Measurements from ENCODE around the gene BRIP1. TPM values are rescaled to one million over a fixed set of nuclear protein-coding genes. Genes with fewer than 3 reads are reported as not detected.

BRIP1 gene
- total RNA-seq, 1 donor from 2014 or later = 6.4 TPM

GRCh38 chr17:61877837-61878236 is 14.5 kb upstream of the BRIP1 start:
- Mint-ChIP-seq H3K4me3 (ENCODE audit: unreplicated experiment) (no peak overlapping the region), H3K27ac (ENCODE audit: unreplicated experiment) (no peak overlapping the region), H3K36me3 (ENCODE audit: low read depth, unreplicated experiment) (peaks cover under 1% of the 10 kb centered on the region), H3K4me1 (ENCODE audit: low read depth, unreplicated experiment) (no peaks in the 10 kb centered on the region), H3K9me3 (ENCODE audit: unreplicated experiment) (no peaks in the 10 kb centered on the region), H3K27me3 (ENCODE audit: low read depth, unreplicated experiment) (no peaks in the 10 kb centered on the region)
- no peaks in the 10 kb centered on the region for H4K20me1 ChIP-seq (ENCODE audit: insufficient read depth, low read length)
- FAIRE-seq (no peak), DNase-seq (ENCODE audit: low read depth) (no peak)
- H3K4me3 ChIP-seq (ENCODE audit: insufficient read depth, low read depth, low read length) = no peak overlapping the region
- TF ChIP-seq CTCF (IDR thresholded peaks at IDR 0.05; ENCODE audit: insufficient read depth, low read depth, low read length) (no peak), EZH2 (IDR thresholded peaks at IDR 0.05; ENCODE audit: insufficient read depth, low read length) (no peak)
- no peaks in the 10 kb centered on the region for H3K79me2 ChIP-seq (ENCODE audit: insufficient read depth, low read length)
- H3K36me3 ChIP-seq (ENCODE audit: insufficient read depth, low read length) = peaks cover 4% of the 10 kb centered on the region
- H3K9ac ChIP-seq (ENCODE audit: low read length) = no peak overlapping the region
- H3K4me2 ChIP-seq (ENCODE audit: low read length) = no peak overlapping the region
- H3K9me3 ChIP-seq (ENCODE audit: insufficient read depth, low read depth, low read length) = no peaks in the 10 kb centered on the region
- H3K4me1 ChIP-seq (ENCODE audit: insufficient read depth, low read length) = no peaks in the 10 kb centered on the region
- no peak overlapping the region for H2AFZ ChIP-seq (ENCODE audit: low read depth, low read length)
- H3K27ac ChIP-seq (ENCODE audit: low read depth, low read length) = no peak overlapping the region
- H3K27me3 ChIP-seq (ENCODE audit: insufficient read depth, low read length) = no peaks in the 10 kb centered on the region

GRCh38 chr17:61875804-61876203 is 12.5 kb upstream of the BRIP1 start:
- H3K27me3 ChIP-seq (ENCODE audit: insufficient read depth, low read length) = no peaks in the 10 kb centered on the region
- TF ChIP-seq CTCF (IDR thresholded peaks at IDR 0.05; ENCODE audit: insufficient read depth, low read depth, low read length) = no peak
- TF ChIP-seq EZH2 (IDR thresholded peaks at IDR 0.05; ENCODE audit: insufficient read depth, low read length) = no peak

GRCh38 chr17:61875285-61875684 is 12.0 kb upstream of the BRIP1 start:
- H3K27me3 Mint-ChIP-seq (ENCODE audit: low read depth, unreplicated experiment) = no peaks in the 10 kb centered on the region
- H3K36me3 ChIP-seq (ENCODE audit: insufficient read depth, low read length) = peaks cover 9% of the 10 kb centered on the region
- H3K27ac Mint-ChIP-seq (ENCODE audit: unreplicated experiment) = no peak overlapping the region

More at GRCh38 chr17:61875804-61876203, 12.5 kb upstream of the BRIP1 start:
- no peaks in the 10 kb centered on the region for H3K9me3 Mint-ChIP-seq (ENCODE audit: unreplicated experiment)
- Histone ChIP-seq H3K27ac (ENCODE audit: low read depth, low read length) (no peak overlapping the region), H3K79me2 (ENCODE audit: insufficient read depth, low read length) (no peaks in the 10 kb centered on the region), H3K4me3 (ENCODE audit: insufficient read depth, low read depth, low read length) (no peak overlapping the region), H3K4me1 (ENCODE audit: insufficient read depth, low read length) (no peaks in the 10 kb centered on the region), H3K4me2 (ENCODE audit: low read length) (no peak overlapping the region), H3K36me3 (ENCODE audit: insufficient read depth, low read length) (peaks cover 9% of the 10 kb centered on the region), H4K20me1 (ENCODE audit: insufficient read depth, low read length) (no peaks in the 10 kb centered on the region), H3K9me3 (ENCODE audit: insufficient read depth, low read depth, low read length) (no peaks in the 10 kb centered on the region), H2AFZ (ENCODE audit: low read depth, low read length) (no peak overlapping the region), H3K9ac (ENCODE audit: low read length) (no peak overlapping the region)
- no peaks in the 10 kb centered on the region for H3K36me3 Mint-ChIP-seq (ENCODE audit: low read depth, unreplicated experiment)
- DNase-seq (ENCODE audit: low read depth) (no peak), FAIRE-seq (no peak)
- H3K4me1 Mint-ChIP-seq (ENCODE audit: low read depth, unreplicated experiment) = no peaks in the 10 kb centered on the region
- no peaks in the 10 kb centered on the region for H3K27me3 Mint-ChIP-seq (ENCODE audit: low read depth, unreplicated experiment)
- no peak overlapping the region for H3K4me3 Mint-ChIP-seq (ENCODE audit: unreplicated experiment)
- H3K27ac Mint-ChIP-seq (ENCODE audit: unreplicated experiment) = no peak overlapping the region

More at GRCh38 chr17:61875285-61875684, 12.0 kb upstream of the BRIP1 start:
- FAIRE-seq = no peak
- Histone ChIP-seq H3K79me2 (ENCODE audit: insufficient read depth, low read length) (no peaks in the 10 kb centered on the region), H3K27me3 (ENCODE audit: insufficient read depth, low read length) (no peaks in the 10 kb centered on the region), H4K20me1 (ENCODE audit: insufficient read depth, low read length) (no peaks in the 10 kb centered on the region), H3K9me3 (ENCODE audit: insufficient read depth, low read depth, low read length) (no peaks in the 10 kb centered on the region), H3K4me3 (ENCODE audit: insufficient read depth, low read depth, low read length) (no peak overlapping the region), H2AFZ (ENCODE audit: low read depth, low read length) (no peak overlapping the region), H3K27ac (ENCODE audit: low read depth, low read length) (no peak overlapping the region), H3K4me1 (ENCODE audit: insufficient read depth, low read length) (no peaks in the 10 kb centered on the region), H3K4me2 (ENCODE audit: low read length) (no peak overlapping the region), H3K9ac (ENCODE audit: low read length) (no peak overlapping the region)
- Mint-ChIP-seq H3K9me3 (ENCODE audit: unreplicated experiment) (no peaks in the 10 kb centered on the region), H3K36me3 (ENCODE audit: low read depth, unreplicated experiment) (no peaks in the 10 kb centered on the region), H3K4me1 (ENCODE audit: low read depth, unreplicated experiment) (no peaks in the 10 kb centered on the region), H3K4me3 (ENCODE audit: unreplicated experiment) (no peak overlapping the region)
- TF ChIP-seq CTCF (IDR thresholded peaks at IDR 0.05; ENCODE audit: insufficient read depth, low read depth, low read length) (no peak), EZH2 (IDR thresholded peaks at IDR 0.05; ENCODE audit: insufficient read depth, low read length) (no peak)
- no peak for DNase-seq (ENCODE audit: low read depth)
